Gastroesophageal sphincter (tissue), 3 donors: ENCODE results near the gene PNPLA7.

Experiments
- POLR2A ChIP-seq, 2 donors: fragments of 450-650 bp; IDR thresholded peaks; one replicate each; pipeline ENCODE4 v1.6.1; 2017; ENCODE audit warnings: antibody characterized with exemption in 2 of 2, mild to moderate bottlenecking in 2 of 2, moderate library complexity in 1 of 2
- POLR2AphosphoS5 ChIP-seq: sonication (generic); formaldehyde crosslinking; IDR thresholded peaks from one replicate; pipeline ENCODE4 v1.6.1; 2017; ENCODE audit warnings: antibody characterized with exemption
- TF ChIP-seq, protein P1 (sequence below), 4 experiments: fragments of 200-600 bp in 2 of 4; fragments of 450-650 bp in 2 of 4; sonication (generic) in 1 of 4; IDR thresholded peaks; one replicate each; pipeline ENCODE4 v1.5.1; 2017 to 2019; ENCODE audit warnings: antibody characterized with exemption in 4 of 4, mild to moderate bottlenecking in 2 of 4, moderate library complexity in 2 of 4

DNA sequence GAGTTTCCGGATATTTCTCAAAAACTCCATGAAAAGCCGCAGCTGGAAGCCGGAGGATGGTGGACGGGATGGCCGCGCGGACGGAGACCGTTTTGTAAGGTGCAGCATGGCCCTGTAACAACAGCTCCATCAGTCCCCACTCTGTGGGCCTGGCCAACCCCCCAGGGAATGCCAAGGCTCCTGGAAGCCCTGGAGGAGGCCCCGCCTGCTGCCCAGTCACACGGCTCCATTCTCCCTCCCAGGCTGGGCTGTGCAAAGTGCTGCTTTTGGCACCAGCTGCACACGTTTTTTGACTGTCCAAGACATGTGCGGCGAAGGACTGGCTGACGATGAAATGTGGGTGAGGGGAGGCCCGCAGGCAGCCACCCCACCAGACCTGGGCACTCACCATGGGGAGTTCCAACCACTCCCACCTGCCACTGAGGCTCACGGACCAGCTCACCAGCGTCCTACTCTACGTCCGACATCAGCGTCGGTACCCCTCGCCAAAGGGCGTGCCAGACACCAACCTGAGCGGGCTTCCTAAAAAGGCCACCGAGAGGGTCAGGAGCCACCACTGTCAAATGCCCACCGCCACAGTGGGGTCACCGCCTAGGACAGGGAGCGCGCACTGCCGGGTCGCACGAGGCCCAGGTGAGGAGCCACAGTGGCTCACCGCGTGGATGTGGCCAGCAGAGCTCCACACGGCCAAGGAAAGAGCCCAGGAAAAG lies 27.3 kb downstream of the PNPLA7 start:
- TF ChIP-seq, protein P1, sequence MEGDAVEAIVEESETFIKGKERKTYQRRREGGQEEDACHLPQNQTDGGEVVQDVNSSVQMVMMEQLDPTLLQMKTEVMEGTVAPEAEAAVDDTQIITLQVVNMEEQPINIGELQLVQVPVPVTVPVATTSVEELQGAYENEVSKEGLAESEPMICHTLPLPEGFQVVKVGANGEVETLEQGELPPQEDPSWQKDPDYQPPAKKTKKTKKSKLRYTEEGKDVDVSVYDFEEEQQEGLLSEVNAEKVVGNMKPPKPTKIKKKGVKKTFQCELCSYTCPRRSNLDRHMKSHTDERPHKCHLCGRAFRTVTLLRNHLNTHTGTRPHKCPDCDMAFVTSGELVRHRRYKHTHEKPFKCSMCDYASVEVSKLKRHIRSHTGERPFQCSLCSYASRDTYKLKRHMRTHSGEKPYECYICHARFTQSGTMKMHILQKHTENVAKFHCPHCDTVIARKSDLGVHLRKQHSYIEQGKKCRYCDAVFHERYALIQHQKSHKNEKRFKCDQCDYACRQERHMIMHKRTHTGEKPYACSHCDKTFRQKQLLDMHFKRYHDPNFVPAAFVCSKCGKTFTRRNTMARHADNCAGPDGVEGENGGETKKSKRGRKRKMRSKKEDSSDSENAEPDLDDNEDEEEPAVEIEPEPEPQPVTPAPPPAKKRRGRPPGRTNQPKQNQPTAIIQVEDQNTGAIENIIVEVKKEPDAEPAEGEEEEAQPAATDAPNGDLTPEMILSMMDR (IDR thresholded peaks at IDR 0.05), result no peak
- no peak for TF ChIP-seq POLR2A (IDR thresholded peaks at IDR 0.05)
- TF ChIP-seq POLR2AphosphoS5, result no peak
